GM23248 (cell line): ENCODE results near the gene CACNA1C. TPM values are rescaled to one million over a fixed set of nuclear protein-coding genes. Genes with fewer than 3 reads are reported as not detected.

Experiments
- DNase-seq: peaks from one replicate; pipeline ENCODE4 v3.0.0-alpha.2; 2015
- H2AFZ ChIP-seq: fragments of 200-600 bp; sonication (generic); 2 replicates; pipeline ENCODE4 v1.6.1; 2016; ENCODE audit warnings: antibody characterized with exemption
- H3F3A ChIP-seq: fragments of 200-600 bp; sonication (generic); 2 replicates; pipeline ENCODE4 v1.6.1; 2016; ENCODE audit warnings: mild to moderate bottlenecking, antibody characterized with exemption, mixed run types; ENCODE audit not compliant: insufficient read depth
- H3K27ac ChIP-seq: fragments of 200-600 bp; sonication (generic); 2 replicates; pipeline ENCODE4 v1.5.1; 2016; ENCODE audit warnings: mild to moderate bottlenecking
- H3K27me3 ChIP-seq: fragments of 200-600 bp; sonication (generic); replicated peaks from 2 replicates; pipeline ENCODE4 v1.6.1; 2016; ENCODE audit warnings: mild to moderate bottlenecking; ENCODE audit not compliant: insufficient read depth
- H3K36me3 ChIP-seq: fragments of 200-600 bp; sonication (generic); 2 replicates; pipeline ENCODE4 v1.6.1; 2016; ENCODE audit warnings: low read depth, mild to moderate bottlenecking
- H3K4me1 ChIP-seq: fragments of 200-600 bp; sonication (generic); 2 replicates; pipeline ENCODE4 v1.6.1; 2016; ENCODE audit warnings: mild to moderate bottlenecking; ENCODE audit not compliant: insufficient read depth
- H3K4me2 ChIP-seq: fragments of 200-600 bp; sonication (generic); one replicate; pipeline ENCODE4 v1.6.1; 2016; ENCODE audit warnings: mild to moderate bottlenecking; ENCODE audit not compliant: unreplicated experiment
- H3K4me3 ChIP-seq: fragments of 200-600 bp; sonication (generic); 2 replicates; pipeline ENCODE4 v1.5.1; 2016; ENCODE audit warnings: mild to moderate bottlenecking
- H3K79me2 ChIP-seq: fragments of 200-600 bp; sonication (generic); 2 replicates; pipeline ENCODE4 v1.6.1; 2016; ENCODE audit warnings: mild to moderate bottlenecking; ENCODE audit not compliant: insufficient read depth
- H3K9ac ChIP-seq: fragments of 200-600 bp; sonication (generic); 2 replicates; pipeline ENCODE4 v1.6.1; 2016; ENCODE audit warnings: mild to moderate bottlenecking
- H3K9me2 ChIP-seq: fragments of 200-600 bp; sonication (generic); 2 replicates; pipeline ENCODE4 v1.6.1; 2016; ENCODE audit warnings: mixed run types, mild to moderate bottlenecking, moderate library complexity; ENCODE audit not compliant: insufficient read depth
- H3K9me3 ChIP-seq: fragments of 200-600 bp; sonication (generic); one replicate; pipeline ENCODE4 v1.6.1; 2017; ENCODE audit warnings: low read depth
- H4K20me1 ChIP-seq: fragments of 200-600 bp; sonication (generic); 2 replicates; pipeline ENCODE4 v1.6.0; 2016; ENCODE audit not compliant: insufficient read depth
- EZH2 ChIP-seq: fragments of 200-600 bp; sonication (generic); IDR thresholded peaks from 2 replicates; pipeline ENCODE4 v1.6.1; 2018; ENCODE audit warnings: antibody characterized with exemption, mild to moderate bottlenecking; ENCODE audit not compliant: insufficient read depth, poor library complexity, severe bottlenecking
- EZH2phosphoT487 ChIP-seq: fragments of 200-600 bp; sonication (generic); IDR thresholded peaks from 2 replicates; pipeline ENCODE4 v1.6.1; 2018; ENCODE audit warnings: antibody characterized with exemption, moderate library complexity, mild to moderate bottlenecking, low read depth; ENCODE audit not compliant: insufficient read depth
- WGBS, 2 experiments: methylation state at CpG; one replicate each; pipeline ENCODE4 v1.1.6; 2015 to 2017; ENCODE audit warnings: low lambda C conversion rate in 2 of 2, low coverage in 1 of 2; ENCODE audit errors: missing lambda C conversion rate in 2 of 2; 5-methylcytosine and 5-hydroxymethylcytosine counted together
- in situ Hi-C: fragments of 300-500 bp; cut with MboI; formaldehyde crosslinking; loops from 2 replicates; pipeline ENCODE4 v1.15.0; 2020
- polyA plus RNA-seq: library from polyadenylated mRNA; unstranded; fragments of >200 nt; fragmentation: Nextera tagmentation; extraction: Ambion mirVana; gene quantifications from 2 replicates; pipeline ENCODE4 v1.2.1, GENCODE V29; 2016
- total RNA-seq: library from RNA; depleted of rRNA; stranded (reverse); fragments of >200 nt; shearing (Covaris generic); gene quantifications from 2 replicates; pipeline ENCODE4 v1.2.3, GENCODE V29; 2014

The CACNA1C gene
- total and polyA plus RNA-seq, 2 experiments from 2014 or later: 4.9 to 11.5 TPM

GRCh38 chr12:2208837-2209635 is 156.2 kb downstream of the CACNA1C start:
- no peak for TF ChIP-seq EZH2
- TF ChIP-seq EZH2phosphoT487: no peak
- no peaks in the 10 kb centered on the region for H3K4me1 ChIP-seq
- in situ Hi-C loops: no loop called here

GRCh38 chr12:2211119-2211518 is 158.3 kb downstream of the CACNA1C start:
- Histone ChIP-seq H3K9ac (no peak overlapping the region), H3K79me2 (peaks cover 60% of the 10 kb centered on the region), H2AFZ (no peak overlapping the region), H3K27me3 (no peaks in the 10 kb centered on the region), H3K27ac (no peak overlapping the region), H4K20me1 (peaks cover 6% of the 10 kb centered on the region; the same call in 1 of the 2 replicates), H3K4me1 (no peaks in the 10 kb centered on the region), H3K36me3 (no peaks in the 10 kb centered on the region; the same call in 1 of the 2 replicates), H3K4me3 (no peak overlapping the region), H3F3A (no peaks in the 10 kb centered on the region), H3K9me2 (no peaks in the 10 kb centered on the region), H3K9me3 (no peaks in the 10 kb centered on the region), H3K4me2 (no peak overlapping the region)
- WGBS, 2 experiments: 73 to 79% methylated on average over 3 of the region's 3 CpGs
- in situ Hi-C loops: no loop called here
- no peak for DNase-seq
- TF ChIP-seq EZH2 (no peak), EZH2phosphoT487 (no peak)

More at GRCh38 chr12:2208837-2209635, 156.2 kb downstream of the CACNA1C start:
- Histone ChIP-seq H3K36me3 (no peaks in the 10 kb centered on the region), H3K9me2 (no peaks in the 10 kb centered on the region), H3K4me2 (no peak overlapping the region), H3K9me3 (no peaks in the 10 kb centered on the region), H3K27ac (no peak overlapping the region), H3K27me3 (no peaks in the 10 kb centered on the region), H2AFZ (no peak overlapping the region), H3K79me2 (peaks cover 72% of the 10 kb centered on the region), H3K9ac (no peak overlapping the region), H3F3A (no peaks in the 10 kb centered on the region), H3K4me3 (no peak overlapping the region), H4K20me1 (peaks cover 6% of the 10 kb centered on the region; the same call in 1 of the 2 replicates)
- WGBS, 2 experiments: 93 to 95% methylated on average over 18 of the region's 18 CpGs
- no peak for DNase-seq

- H3K4me3 ChIP-seq: no peak overlapping the region
- H3K79me2 ChIP-seq: peaks cover 46% of the 10 kb centered on the region
- H3K27me3 ChIP-seq: no peaks in the 10 kb centered on the region
- H3F3A ChIP-seq: no peaks in the 10 kb centered on the region
- H3K36me3 ChIP-seq: no peaks in the 10 kb centered on the region; the same call in 1 of the 2 replicates
- H3K9ac ChIP-seq: no peak overlapping the region
- H3K27ac ChIP-seq: no peak overlapping the region
- TF ChIP-seq EZH2 (no peak), EZH2phosphoT487 (no peak)
- no peak overlapping the region for H3K4me2 ChIP-seq
- H3K4me1 ChIP-seq: no peaks in the 10 kb centered on the region
- 97 to 100% methylated on average over 1 of the region's 1 CpG for WGBS, 2 experiments
- in situ Hi-C loops: no loop called here
- H3K9me2 ChIP-seq: no peaks in the 10 kb centered on the region
- no peak for DNase-seq
- H2AFZ ChIP-seq: no peak overlapping the region
- H4K20me1 ChIP-seq: peaks cover 6% of the 10 kb centered on the region; the same call in 1 of the 2 replicates
- H3K9me3 ChIP-seq: no peaks in the 10 kb centered on the region
Observed at GRCh38 chr12:2212537-2212936, 159.8 kb downstream of the CACNA1C start.

- no peak for DNase-seq
- no peak overlapping the region for H3K4me2 ChIP-seq
- no peak overlapping the region for H3K4me3 ChIP-seq
- peaks cover 6% of the 10 kb centered on the region; the same call in 1 of the 2 replicates for H4K20me1 ChIP-seq
- peaks cover 45% of the 10 kb centered on the region for H3K79me2 ChIP-seq
- no peaks in the 10 kb centered on the region for H3K27me3 ChIP-seq
- H3K9me2 ChIP-seq: no peaks in the 10 kb centered on the region
- in situ Hi-C loops: no loop called here
- H3F3A ChIP-seq: no peaks in the 10 kb centered on the region
- 81 to 82% methylated on average over 21 of the region's 21 CpGs for WGBS, 2 experiments
- no peak overlapping the region for H3K9ac ChIP-seq
- H3K9me3 ChIP-seq: no peaks in the 10 kb centered on the region
- no peak overlapping the region for H2AFZ ChIP-seq
- H3K36me3 ChIP-seq: no peaks in the 10 kb centered on the region; the same call in 1 of the 2 replicates
- TF ChIP-seq EZH2: no peak
- TF ChIP-seq EZH2phosphoT487: no peak
- H3K4me1 ChIP-seq: no peaks in the 10 kb centered on the region
- H3K27ac ChIP-seq: no peak overlapping the region
Observed at GRCh38 chr12:2212971-2213869, 160.4 kb downstream of the CACNA1C start.
